ENCODE data around the gene RNF186. TPM values are rescaled to one million over a fixed set of nuclear protein-coding genes. Genes with fewer than 3 reads are reported as not detected.

RNF186 gene
- total and polyA plus RNA-seq, 4 donors: 0.17 to 0.38 (median 0.28) TPM

GRCh38 chr1:19844731-19845495 is 29.8 kb upstream of the RNF186 start:
- Histone ChIP-seq H3K27ac (ENCODE audit: low read depth in 1 of 2, low read length in 2 of 2) (no peak overlapping the region), H3K27me3 (ENCODE audit: control insufficient read depth in 4 of 4, insufficient read depth in 4 of 4, low read length in 3 of 4) (no peaks in the 10 kb centered on the region), H3K4me3 (ENCODE audit: low read depth in 1 of 3, low read length in 3 of 3) (no peak overlapping the region), H3K9me3 (ENCODE audit: control insufficient read depth in 4 of 4, low read length in 3 of 4) (no peaks in the 10 kb centered on the region), H3K9ac (ENCODE audit: low read depth in 1 of 2, low read length in 2 of 2) (no peak overlapping the region), H3K4me1 (ENCODE audit: control insufficient read depth in 4 of 4, insufficient read depth in 4 of 4, low read length in 3 of 4) (no peaks in the 10 kb centered on the region), H3K36me3 (ENCODE audit: control insufficient read depth in 4 of 4, insufficient read depth in 3 of 4, low read depth in 1 of 4, low read length in 3 of 4) (no peaks in the 10 kb centered on the region)
- TF ChIP-seq FOXA2 (IDR thresholded peaks at IDR 0.05): no peak
- no peak for DNase-seq (ENCODE audit: low spot score)
- 57% methylated on average over 11 of the region's 11 CpGs for WGBS

DNA sequence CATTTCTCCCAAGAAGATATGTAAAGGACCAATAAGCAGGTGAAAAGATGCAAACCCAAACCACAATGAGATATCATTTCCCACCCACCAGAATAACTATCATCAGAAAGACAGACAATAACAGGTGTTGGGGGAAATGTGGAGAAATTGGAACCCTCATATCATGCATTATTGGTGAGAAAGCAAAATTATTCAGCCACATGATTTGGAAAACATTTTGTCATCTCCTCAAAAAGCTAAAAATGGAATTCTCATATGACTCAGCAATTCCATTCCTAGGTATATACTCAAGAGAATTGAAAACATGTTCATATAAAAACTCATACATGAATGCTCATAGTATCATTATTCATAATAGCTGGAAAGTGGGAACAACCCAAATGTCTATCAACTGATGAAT is 25.1 kb upstream of the RNF186 start:
- H3K36me3 ChIP-seq (ENCODE audit: control insufficient read depth in 4 of 4, insufficient read depth in 3 of 4, low read depth in 1 of 4, low read length in 3 of 4): no peaks in the 10 kb centered on the region
- H3K9me3 ChIP-seq (ENCODE audit: control insufficient read depth in 4 of 4, low read length in 3 of 4): no peaks in the 10 kb centered on the region
- H3K27ac ChIP-seq (ENCODE audit: low read depth in 1 of 2, low read length in 2 of 2): no peak overlapping the region
- no peak overlapping the region for H3K4me3 ChIP-seq (ENCODE audit: low read depth in 1 of 3, low read length in 3 of 3)
- no peaks in the 10 kb centered on the region for H3K27me3 ChIP-seq (ENCODE audit: control insufficient read depth in 4 of 4, insufficient read depth in 4 of 4, low read length in 3 of 4)
- TF ChIP-seq, protein P1, sequence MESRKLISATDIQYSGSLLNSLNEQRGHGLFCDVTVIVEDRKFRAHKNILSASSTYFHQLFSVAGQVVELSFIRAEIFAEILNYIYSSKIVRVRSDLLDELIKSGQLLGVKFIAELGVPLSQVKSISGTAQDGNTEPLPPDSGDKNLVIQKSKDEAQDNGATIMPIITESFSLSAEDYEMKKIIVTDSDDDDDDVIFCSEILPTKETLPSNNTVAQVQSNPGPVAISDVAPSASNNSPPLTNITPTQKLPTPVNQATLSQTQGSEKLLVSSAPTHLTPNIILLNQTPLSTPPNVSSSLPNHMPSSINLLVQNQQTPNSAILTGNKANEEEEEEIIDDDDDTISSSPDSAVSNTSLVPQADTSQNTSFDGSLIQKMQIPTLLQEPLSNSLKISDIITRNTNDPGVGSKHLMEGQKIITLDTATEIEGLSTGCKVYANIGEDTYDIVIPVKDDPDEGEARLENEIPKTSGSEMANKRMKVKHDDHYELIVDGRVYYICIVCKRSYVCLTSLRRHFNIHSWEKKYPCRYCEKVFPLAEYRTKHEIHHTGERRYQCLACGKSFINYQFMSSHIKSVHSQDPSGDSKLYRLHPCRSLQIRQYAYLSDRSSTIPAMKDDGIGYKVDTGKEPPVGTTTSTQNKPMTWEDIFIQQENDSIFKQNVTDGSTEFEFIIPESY (IDR thresholded peaks at IDR 0.05): no peak
- TF ChIP-seq RAD21 (IDR thresholded peaks at IDR 0.05) (no peak), SP1 (IDR thresholded peaks at IDR 0.05) (no peak), YY1 (IDR thresholded peaks at IDR 0.05) (no peak), GABPA (IDR thresholded peaks at IDR 0.05 in 1 of 2, conservative IDR thresholded peaks at IDR 0.05 in 1 of 2) (no peak), HNF4G (IDR thresholded peaks at IDR 0.05) (no peak), NR2F2 (IDR thresholded peaks at IDR 0.05) (no peak), FOXA1 (IDR thresholded peaks at IDR 0.05) (no peak), ATF3 (IDR thresholded peaks at IDR 0.05) (no peak), HNF4A (conservative IDR thresholded peaks at IDR 0.05) (no peak), FOXA2 (IDR thresholded peaks at IDR 0.05) (no peak), RXRA (IDR thresholded peaks at IDR 0.05) (no peak)
- TF ChIP-seq, protein P2, sequence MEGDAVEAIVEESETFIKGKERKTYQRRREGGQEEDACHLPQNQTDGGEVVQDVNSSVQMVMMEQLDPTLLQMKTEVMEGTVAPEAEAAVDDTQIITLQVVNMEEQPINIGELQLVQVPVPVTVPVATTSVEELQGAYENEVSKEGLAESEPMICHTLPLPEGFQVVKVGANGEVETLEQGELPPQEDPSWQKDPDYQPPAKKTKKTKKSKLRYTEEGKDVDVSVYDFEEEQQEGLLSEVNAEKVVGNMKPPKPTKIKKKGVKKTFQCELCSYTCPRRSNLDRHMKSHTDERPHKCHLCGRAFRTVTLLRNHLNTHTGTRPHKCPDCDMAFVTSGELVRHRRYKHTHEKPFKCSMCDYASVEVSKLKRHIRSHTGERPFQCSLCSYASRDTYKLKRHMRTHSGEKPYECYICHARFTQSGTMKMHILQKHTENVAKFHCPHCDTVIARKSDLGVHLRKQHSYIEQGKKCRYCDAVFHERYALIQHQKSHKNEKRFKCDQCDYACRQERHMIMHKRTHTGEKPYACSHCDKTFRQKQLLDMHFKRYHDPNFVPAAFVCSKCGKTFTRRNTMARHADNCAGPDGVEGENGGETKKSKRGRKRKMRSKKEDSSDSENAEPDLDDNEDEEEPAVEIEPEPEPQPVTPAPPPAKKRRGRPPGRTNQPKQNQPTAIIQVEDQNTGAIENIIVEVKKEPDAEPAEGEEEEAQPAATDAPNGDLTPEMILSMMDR (IDR thresholded peaks at IDR 0.05; ENCODE audit: low read depth, low read length, missing input control): no peak
- no peak for DNase-seq (ENCODE audit: low spot score)
- no peaks in the 10 kb centered on the region for H3K4me1 ChIP-seq (ENCODE audit: control insufficient read depth in 4 of 4, insufficient read depth in 4 of 4, low read length in 3 of 4)
- no peak overlapping the region for H3K9ac ChIP-seq (ENCODE audit: low read depth in 1 of 2, low read length in 2 of 2)

DNA sequence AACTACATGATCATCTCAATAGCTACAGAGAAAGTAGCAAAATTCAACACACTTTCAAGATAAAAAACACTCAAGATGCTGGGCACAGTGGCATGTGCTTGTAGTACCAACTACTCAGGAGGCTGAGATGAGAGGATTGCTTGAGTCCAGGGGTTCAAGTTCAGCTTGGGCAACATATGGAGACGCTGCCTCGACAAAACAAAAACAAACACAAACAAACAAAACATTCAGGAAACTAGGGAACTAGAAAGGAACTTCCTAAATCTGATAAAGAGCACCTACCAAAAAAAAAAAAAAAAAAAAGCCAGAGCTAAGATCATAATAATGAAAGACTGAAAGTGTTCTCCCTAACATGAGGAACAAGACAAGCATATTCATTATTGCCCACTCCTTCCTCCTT is 22.8 kb upstream of the RNF186 start:
- Histone ChIP-seq H3K27ac (ENCODE audit: low read depth in 1 of 2, low read length in 2 of 2) (no peak overlapping the region), H3K9ac (ENCODE audit: low read depth in 1 of 2, low read length in 2 of 2) (no peak overlapping the region), H3K4me3 (ENCODE audit: low read depth in 1 of 3, low read length in 3 of 3) (no peak overlapping the region), H3K27me3 (ENCODE audit: control insufficient read depth in 4 of 4, insufficient read depth in 4 of 4, low read length in 3 of 4) (no peaks in the 10 kb centered on the region), H3K9me3 (ENCODE audit: control insufficient read depth in 4 of 4, low read length in 3 of 4) (no peaks in the 10 kb centered on the region), H3K4me1 (ENCODE audit: control insufficient read depth in 4 of 4, insufficient read depth in 4 of 4, low read length in 3 of 4) (no peaks in the 10 kb centered on the region), H3K36me3 (ENCODE audit: control insufficient read depth in 4 of 4, insufficient read depth in 3 of 4, low read depth in 1 of 4, low read length in 3 of 4) (no peaks in the 10 kb centered on the region)
- 48% methylated on average over 2 of the region's 2 CpGs for WGBS
- TF ChIP-seq YY1 (IDR thresholded peaks at IDR 0.05) (no peak), FOXA1 (IDR thresholded peaks at IDR 0.05) (no peak), HNF4A (conservative IDR thresholded peaks at IDR 0.05) (no peak)
- TF ChIP-seq, protein P2 (IDR thresholded peaks at IDR 0.05; ENCODE audit: low read depth, low read length, missing input control): no peak
- DNase-seq (ENCODE audit: low spot score): no peak
